BE2C (cell line): Measurements from ENCODE around the gene PRKAR2A. TPM values are rescaled to one million over a fixed set of nuclear protein-coding genes. Genes with fewer than 3 reads are reported as not detected.

Experiments used
- DNase-seq: peaks from one replicate; pipeline ENCODE4 v3.0.0-alpha.2; 2020
- H3K27me3 ChIP-seq: fragments of 250-450 bp; sonication (Bioruptor Pico); 2 replicates; pipeline ENCODE4 v1.5.1; 2020; ENCODE audit warnings: mild to moderate bottlenecking
- H3K36me3 ChIP-seq: fragments of 250-450 bp; sonication (Bioruptor Pico); 2 replicates; pipeline ENCODE4 v1.5.1; 2020; ENCODE audit warnings: mild to moderate bottlenecking
- H3K4me1 ChIP-seq: fragments of 250-450 bp; sonication (Bioruptor Pico); 2 replicates; pipeline ENCODE4 v1.5.1; 2020
- H3K4me3 ChIP-seq: 2 replicates; pipeline ENCODE4 v1.5.1; 2011; ENCODE audit warnings: low read depth, low read length
- H3K9me3 ChIP-seq: fragments of 250-450 bp; sonication (Bioruptor Pico); 2 replicates; pipeline ENCODE4 v1.5.1; 2020
- polyA plus RNA-seq: library from polyadenylated mRNA; unstranded; fragments of >200 nt; gene quantifications from one replicate; pipeline ENCODE4 v1.2.1, GENCODE V29; 2012; ENCODE audit warnings: low read depth, missing spikeins; ENCODE audit not compliant: insufficient read length, insufficient read depth
- TF ChIP-seq, protein P1 (sequence below): IDR thresholded peaks from 2 replicates; pipeline ENCODE4 v1.5.1; 2012; ENCODE audit warnings: mild to moderate bottlenecking, low read depth, low read length

Gene PRKAR2A
- 11.5 TPM for polyA plus RNA-seq

GRCh38 chr3:48847504-48848423 lies at the start of gene PRKAR2A:
Gene PRKAR2A, minus strand, starts transcription at chr3:48847874. Its CDS starts 278 bp downstream, at chr3:48847596.
- Histone ChIP-seq H3K4me3 (peak within 1 kb of the TSS; percentile 65), H3K36me3 (no peaks in the 10 kb centered on the region), H3K27me3 (no peaks in the 10 kb centered on the region), H3K9me3 (no peaks in the 10 kb centered on the region), H3K4me1 (peaks cover 3% of the 10 kb centered on the region; the same call in 1 of the 2 replicates)
- peak; percentile 83 for DNase-seq
- TF ChIP-seq, protein P1, sequence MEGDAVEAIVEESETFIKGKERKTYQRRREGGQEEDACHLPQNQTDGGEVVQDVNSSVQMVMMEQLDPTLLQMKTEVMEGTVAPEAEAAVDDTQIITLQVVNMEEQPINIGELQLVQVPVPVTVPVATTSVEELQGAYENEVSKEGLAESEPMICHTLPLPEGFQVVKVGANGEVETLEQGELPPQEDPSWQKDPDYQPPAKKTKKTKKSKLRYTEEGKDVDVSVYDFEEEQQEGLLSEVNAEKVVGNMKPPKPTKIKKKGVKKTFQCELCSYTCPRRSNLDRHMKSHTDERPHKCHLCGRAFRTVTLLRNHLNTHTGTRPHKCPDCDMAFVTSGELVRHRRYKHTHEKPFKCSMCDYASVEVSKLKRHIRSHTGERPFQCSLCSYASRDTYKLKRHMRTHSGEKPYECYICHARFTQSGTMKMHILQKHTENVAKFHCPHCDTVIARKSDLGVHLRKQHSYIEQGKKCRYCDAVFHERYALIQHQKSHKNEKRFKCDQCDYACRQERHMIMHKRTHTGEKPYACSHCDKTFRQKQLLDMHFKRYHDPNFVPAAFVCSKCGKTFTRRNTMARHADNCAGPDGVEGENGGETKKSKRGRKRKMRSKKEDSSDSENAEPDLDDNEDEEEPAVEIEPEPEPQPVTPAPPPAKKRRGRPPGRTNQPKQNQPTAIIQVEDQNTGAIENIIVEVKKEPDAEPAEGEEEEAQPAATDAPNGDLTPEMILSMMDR = no peak

- no peak for DNase-seq
- no peaks in the 10 kb centered on the region for H3K4me1 ChIP-seq
- TF ChIP-seq, protein P1 = no peak
- no peaks in the 10 kb centered on the region for H3K36me3 ChIP-seq
- H3K4me3 ChIP-seq = no peak overlapping the region
- H3K9me3 ChIP-seq = no peaks in the 10 kb centered on the region
- H3K27me3 ChIP-seq = no peaks in the 10 kb centered on the region
Measured at GRCh38 chr3:48896936-48897335, 49.3 kb upstream of the PRKAR2A start.

DNA sequence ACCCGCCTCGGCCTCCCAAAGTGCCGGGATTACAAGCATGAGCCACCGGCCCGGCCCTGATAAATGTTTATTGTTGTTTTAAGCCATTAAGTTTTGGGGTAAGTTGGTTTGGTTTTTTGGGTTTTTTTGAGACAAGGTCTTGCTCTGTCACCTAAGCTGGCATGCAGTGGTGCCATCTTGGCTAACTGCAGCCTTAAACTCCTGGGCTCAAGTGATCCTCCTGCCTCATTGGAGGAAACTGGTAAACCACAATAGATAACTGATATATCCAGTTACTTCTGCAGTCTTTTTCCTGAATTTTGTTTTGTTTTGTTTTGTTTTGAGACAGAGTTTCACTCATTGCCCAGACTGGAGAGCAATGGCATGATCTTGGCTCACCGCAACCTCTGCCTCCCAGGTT lies 46.8 kb upstream of the PRKAR2A start:
- TF ChIP-seq, protein P1 = no peak
- Histone ChIP-seq H3K4me3 (no peak overlapping the region), H3K27me3 (no peaks in the 10 kb centered on the region), H3K9me3 (no peaks in the 10 kb centered on the region), H3K36me3 (no peaks in the 10 kb centered on the region), H3K4me1 (no peaks in the 10 kb centered on the region)
- no peak for DNase-seq

GRCh38 chr3:48891606-48892005 lies 43.9 kb upstream of the PRKAR2A start:
- H3K27me3 ChIP-seq = no peaks in the 10 kb centered on the region
- TF ChIP-seq, protein P1 = no peak
- DNase-seq = no peak

GRCh38 chr3:48885753-48886152 lies 38.1 kb upstream of the PRKAR2A start:
- Histone ChIP-seq H3K27me3 (no peaks in the 10 kb centered on the region), H3K4me1 (no peaks in the 10 kb centered on the region), H3K36me3 (no peaks in the 10 kb centered on the region), H3K9me3 (no peaks in the 10 kb centered on the region), H3K4me3 (no peak overlapping the region)
- DNase-seq = no peak
- TF ChIP-seq, protein P1 = no peak

More at GRCh38 chr3:48891606-48892005, 43.9 kb upstream of the PRKAR2A start:
- Histone ChIP-seq H3K36me3 (no peaks in the 10 kb centered on the region), H3K9me3 (no peaks in the 10 kb centered on the region), H3K4me3 (no peak overlapping the region), H3K4me1 (no peaks in the 10 kb centered on the region)

GRCh38 chr3:48881652-48882114 lies 34.0 kb upstream of the PRKAR2A start:
- no peak for DNase-seq
- Histone ChIP-seq H3K9me3 (no peaks in the 10 kb centered on the region), H3K27me3 (no peaks in the 10 kb centered on the region), H3K4me3 (no peak overlapping the region), H3K4me1 (no peaks in the 10 kb centered on the region), H3K36me3 (no peaks in the 10 kb centered on the region)
- TF ChIP-seq, protein P1 = no peak
